Heart left ventricle (tissue), 13 donors: Measurements from ENCODE around the gene TEKTIP1.

ENCODE experiments used
- CTCF ChIP-seq, 12 donors: fragments of 200-600 bp; sonication (generic) in 4 of 12; IDR thresholded peaks; one replicate each; pipeline versions ENCODE4 v1.5.0 to v1.8.0; 2018 to 2022; ENCODE audit warnings: antibody characterized with exemption in 12 of 12, mild to moderate bottlenecking in 5 of 12
- POLR2A ChIP-seq, 2 donors: fragments of 450-650 bp; IDR thresholded peaks; one replicate each; pipeline ENCODE4 v1.6.1; 2017; ENCODE audit warnings: antibody characterized with exemption in 2 of 2, mild to moderate bottlenecking in 2 of 2, moderate library complexity in 2 of 2
- donor health status: ischemic (EF 13 %, LVEDD 7.1; RV severe dilation, severe dysfunction).
- donor health status: DM: no; HTN: yes; CAD: no.
- donor health status: DM: no; HTN: no; CAD: no.
- donor health status: ischemic (EF 25% LVEDD 6.9; RV normal size, moderate dysfunction).
- donor health status: ischemic (EF 25% LVEDD 5.7; RV mildly dilated, moderate dysfunction).
- donor health status: ischemic (EF 35%, LVEDD 5.7; RV mildly dilated, moderate dysfunction).
- donor health status: nonischemic (EF 11% LVEDD 7.7; RV severe dilation, severe dysfunction).
- donor health status: DM: yes; HTN: yes; CAD: no.
- donor health status: PGD.
- donor health status: ischemic (EF 29% LVEDD 5.4; RV normal size, mild dysfunction).
- donor health status: nonischemic (EF 23%, LVEDD 6.1; RV moderate dilation, normal function).

- TF ChIP-seq CTCF (IDR thresholded peaks at IDR 0.05) (no peak), POLR2A (IDR thresholded peaks at IDR 0.05) (no peak)
Measured at GRCh38 chr19:3528539-3529211, 10.3 kb upstream of the TEKTIP1 start.
